SU-DHL-6 (cell line): ENCODE data around the gene CLIP2.

Experiments
- H2AFZ ChIP-seq: fragments of 200-600 bp; sonication (generic); 2 replicates; pipeline ENCODE4 v1.6.1; 2014; ENCODE audit warnings: low read depth, mild to moderate bottlenecking, moderate library complexity, mixed read lengths, antibody characterized with exemption, low read length; ENCODE audit not compliant: severe bottlenecking
- H3F3A ChIP-seq: fragments of 200-600 bp; shearing (Covaris generic); 2 replicates; pipeline ENCODE4 v1.6.0; 2016; ENCODE audit warnings: antibody characterized with exemption, mild to moderate bottlenecking; ENCODE audit not compliant: insufficient read depth
- H3K27ac ChIP-seq: fragments of 200-600 bp; sonication (generic); 2 replicates; pipeline ENCODE4 v1.5.1; 2016; ENCODE audit warnings: low read depth, mild to moderate bottlenecking, low read length, moderate library complexity, mixed read lengths
- H3K27me3 ChIP-seq: fragments of 200-600 bp; sonication (generic), shearing (Covaris generic); 2 replicates; pipeline ENCODE4 v1.6.0; 2014; ENCODE audit warnings: mild to moderate bottlenecking, low read length
- H3K36me3 ChIP-seq: fragments of 200-600 bp; sonication (generic); 2 replicates; pipeline ENCODE4 v1.6.1; 2014; ENCODE audit warnings: mild to moderate bottlenecking, low read length, mixed read lengths
- H3K4me2 ChIP-seq: fragments of 300-600, 200-600 bp; shearing (Covaris generic), sonication (generic); 2 replicates; pipeline ENCODE4 v1.6.0; 2014; ENCODE audit warnings: low read length, low read depth, mild to moderate bottlenecking; ENCODE audit not compliant: poor library complexity, severe bottlenecking
- H3K4me3 ChIP-seq: fragments of 200-600 bp; sonication (generic); 2 replicates; pipeline ENCODE4 v1.5.1; 2014; ENCODE audit warnings: antibody characterized with exemption, low read length, mild to moderate bottlenecking, mixed read lengths; ENCODE audit not compliant: insufficient read depth, poor library complexity, severe bottlenecking
- H3K79me2 ChIP-seq: fragments of 200-600 bp; sonication (generic); 2 replicates; pipeline ENCODE4 v1.6.1; 2014; ENCODE audit warnings: mild to moderate bottlenecking, low read length, moderate library complexity; ENCODE audit not compliant: insufficient read depth
- H3K9ac ChIP-seq: fragments of 200-600 bp; sonication (generic); 2 replicates; pipeline ENCODE4 v1.7.0; 2014; ENCODE audit warnings: mild to moderate bottlenecking, low read length
- H3K9me2 ChIP-seq: fragments of 200-600 bp; sonication (generic); replicated peaks from 2 replicates; pipeline ENCODE4 v1.6.1; 2014; ENCODE audit warnings: low read length; ENCODE audit not compliant: insufficient read depth
- H3K9me3 ChIP-seq: fragments of 200-600 bp; sonication (generic); 2 replicates; pipeline ENCODE4 v1.6.1; 2014; ENCODE audit warnings: low read length, mixed read lengths; ENCODE audit not compliant: insufficient read depth
- H4K20me1 ChIP-seq: fragments of 200-600 bp; sonication (generic); 2 replicates; pipeline ENCODE4 v1.6.1; 2014; ENCODE audit warnings: low read depth, mild to moderate bottlenecking, antibody characterized with exemption, low read length, moderate library complexity, mixed read lengths
- CTCF ChIP-seq: fragments of 200-600 bp; sonication (generic); IDR thresholded peaks from one replicate; pipeline ENCODE4 v1.5.1; 2017; ENCODE audit warnings: antibody characterized with exemption, mild to moderate bottlenecking, low read length, moderate library complexity; ENCODE audit not compliant: insufficient read depth, poor library complexity, severe bottlenecking
- EZH2phosphoT487 ChIP-seq: fragments of 200-600 bp; sonication (generic), shearing (Covaris generic); conservative IDR thresholded peaks from 2 replicates; pipeline ENCODE4 v1.6.1; 2018; ENCODE audit warnings: mild to moderate bottlenecking, antibody characterized with exemption, low read length, moderate library complexity, mixed read lengths

The CLIP2 gene

GRCh38 chr7:74403521-74404387 is 114.5 kb downstream of the CLIP2 start:
- no peaks in the 10 kb centered on the region for H3K9me2 ChIP-seq
- H2AFZ ChIP-seq, result no peak overlapping the region
- H3K4me2 ChIP-seq, result no peak overlapping the region
- H3K4me3 ChIP-seq, result no peak overlapping the region
- no peak overlapping the region for H3K9ac ChIP-seq
- no peaks in the 10 kb centered on the region for H3F3A ChIP-seq
- H3K27ac ChIP-seq, result no peak overlapping the region
- no peaks in the 10 kb centered on the region for H3K9me3 ChIP-seq
- no peak for TF ChIP-seq EZH2phosphoT487
- TF ChIP-seq CTCF, result no peak
- H3K79me2 ChIP-seq, result no peaks in the 10 kb centered on the region
- no peaks in the 10 kb centered on the region for H3K36me3 ChIP-seq
- H4K20me1 ChIP-seq, result no peaks in the 10 kb centered on the region
- no peaks in the 10 kb centered on the region for H3K27me3 ChIP-seq

- H2AFZ ChIP-seq, result no peak overlapping the region
- no peak overlapping the region for H3K4me3 ChIP-seq
- no peak overlapping the region for H3K4me2 ChIP-seq
- no peak overlapping the region for H3K27ac ChIP-seq
- H3K27me3 ChIP-seq, result no peaks in the 10 kb centered on the region
- H4K20me1 ChIP-seq, result no peaks in the 10 kb centered on the region
- H3F3A ChIP-seq, result no peaks in the 10 kb centered on the region
- no peak overlapping the region for H3K9ac ChIP-seq
- no peaks in the 10 kb centered on the region for H3K9me2 ChIP-seq
- H3K36me3 ChIP-seq, result no peaks in the 10 kb centered on the region
- no peak for TF ChIP-seq CTCF
- no peak for TF ChIP-seq EZH2phosphoT487
- H3K79me2 ChIP-seq, result no peaks in the 10 kb centered on the region
- no peaks in the 10 kb centered on the region for H3K9me3 ChIP-seq
Observed at GRCh38 chr7:74404388-74404700, 115.1 kb downstream of the CLIP2 start.

GRCh38 chr7:74404741-74405140 is 115.5 kb downstream of the CLIP2 start:
- no peaks in the 10 kb centered on the region for H4K20me1 ChIP-seq
- H3K4me2 ChIP-seq, result no peak overlapping the region
- no peak overlapping the region for H3K4me3 ChIP-seq
- H3F3A ChIP-seq, result no peaks in the 10 kb centered on the region
- H3K27ac ChIP-seq, result no peak overlapping the region
- TF ChIP-seq CTCF (no peak), EZH2phosphoT487 (no peak)
- H3K9me3 ChIP-seq, result no peaks in the 10 kb centered on the region
- H3K27me3 ChIP-seq, result no peaks in the 10 kb centered on the region
- H3K9ac ChIP-seq, result no peak overlapping the region
- no peaks in the 10 kb centered on the region for H3K36me3 ChIP-seq
- H2AFZ ChIP-seq, result no peak overlapping the region
- H3K9me2 ChIP-seq, result no peaks in the 10 kb centered on the region
- no peaks in the 10 kb centered on the region for H3K79me2 ChIP-seq
